Loucy (cell line): ENCODE measurements around the gene FAM161A.

Experiments
- H2AFZ ChIP-seq: fragments of 200-600 bp; sonication (generic); 2 replicates; pipeline ENCODE4 v1.6.0; 2016; ENCODE audit warnings: antibody characterized with exemption, mild to moderate bottlenecking, low read length, moderate library complexity
- H3F3A ChIP-seq: fragments of 200-600 bp; 2 replicates; pipeline ENCODE4 v1.6.0; 2016; ENCODE audit warnings: antibody characterized with exemption, low read depth, mild to moderate bottlenecking
- H3K27me3 ChIP-seq: fragments of 200-600 bp; sonication (generic); 2 replicates; pipeline ENCODE4 v1.6.1; 2014; ENCODE audit warnings: low read length, mild to moderate bottlenecking; ENCODE audit not compliant: insufficient read depth, poor library complexity, severe bottlenecking
- H3K36me3 ChIP-seq: fragments of 200-600 bp; sonication (generic); 2 replicates; pipeline ENCODE4 v1.6.1; 2016; ENCODE audit warnings: low read length; ENCODE audit not compliant: insufficient read depth
- H3K4me1 ChIP-seq: fragments of 200-600 bp; sonication (generic); 2 replicates; pipeline ENCODE4 v1.5.1; 2014; ENCODE audit warnings: low read length, mild to moderate bottlenecking; ENCODE audit not compliant: insufficient read depth, poor library complexity, severe bottlenecking
- H3K4me2 ChIP-seq: fragments of 200-600 bp; sonication (generic); 2 replicates; pipeline ENCODE4 v1.6.0; 2014; ENCODE audit warnings: antibody characterized with exemption, low read length, low read depth, mild to moderate bottlenecking; ENCODE audit not compliant: poor library complexity, severe bottlenecking
- H3K4me3 ChIP-seq: fragments of 200-600 bp; sonication (generic); 2 replicates; pipeline ENCODE4 v1.5.1; 2014; ENCODE audit warnings: low read length, mild to moderate bottlenecking, mixed read lengths; ENCODE audit not compliant: poor library complexity, severe bottlenecking
- H3K79me2 ChIP-seq: fragments of 200-600 bp; sonication (generic); 2 replicates; pipeline ENCODE4 v1.6.1; 2014; ENCODE audit warnings: low read length; ENCODE audit not compliant: insufficient read depth
- H3K9ac ChIP-seq: fragments of 200-600 bp; sonication (generic); 2 replicates; pipeline ENCODE4 v1.6.0; 2014; ENCODE audit warnings: mild to moderate bottlenecking, low read depth, low read length, moderate library complexity; ENCODE audit not compliant: poor library complexity, severe bottlenecking
- H3K9me2 ChIP-seq: fragments of 200-600 bp; sonication (generic); replicated peaks from 2 replicates; pipeline ENCODE4 v1.6.1; 2016; ENCODE audit warnings: low read depth, low read length, mixed read lengths
- H3K9me3 ChIP-seq: fragments of 200-600 bp; sonication (generic); 2 replicates; pipeline ENCODE4 v1.6.1; 2014; ENCODE audit warnings: mild to moderate bottlenecking, antibody characterized with exemption, low read length, low read depth; ENCODE audit not compliant: insufficient read depth
- H4K20me1 ChIP-seq: fragments of 200-600 bp; sonication (generic); 2 replicates; pipeline ENCODE4 v1.6.0; 2014; ENCODE audit warnings: antibody characterized with exemption, low read length, mild to moderate bottlenecking; ENCODE audit not compliant: insufficient read depth, poor library complexity, severe bottlenecking
- CTCF ChIP-seq: fragments of 200-600 bp; sonication (generic); conservative IDR thresholded peaks from 2 replicates; pipeline ENCODE4 v1.5.1; 2014; ENCODE audit warnings: mild to moderate bottlenecking, antibody characterized with exemption, low read length
- EZH2phosphoT487 ChIP-seq: fragments of 200-600 bp; IDR thresholded peaks from 2 replicates; pipeline ENCODE4 v1.6.1; 2018; ENCODE audit warnings: antibody characterized with exemption, mild to moderate bottlenecking, moderate library complexity, borderline replicate concordance

FAM161A gene

GRCh38 chr2:61845320-61845719 lies 8.5 kb downstream of the FAM161A start:
- TF ChIP-seq CTCF (no peak), EZH2phosphoT487 (no peak)
- Histone ChIP-seq H3K4me1 (no peaks in the 10 kb centered on the region), H2AFZ (no peak overlapping the region), H3K4me2 (no peak overlapping the region), H3F3A (peaks cover 5% of the 10 kb centered on the region), H3K9ac (no peak overlapping the region), H3K9me3 (no peaks in the 10 kb centered on the region), H3K36me3 (no peaks in the 10 kb centered on the region), H3K9me2 (no peaks in the 10 kb centered on the region), H3K4me3 (no peak overlapping the region), H3K27me3 (no peaks in the 10 kb centered on the region), H3K79me2 (no peaks in the 10 kb centered on the region), H4K20me1 (no peaks in the 10 kb centered on the region)

- no peaks in the 10 kb centered on the region for H3K27me3 ChIP-seq
- no peaks in the 10 kb centered on the region for H3K9me3 ChIP-seq
- no peaks in the 10 kb centered on the region for H3K79me2 ChIP-seq
- no peak overlapping the region for H2AFZ ChIP-seq
- no peaks in the 10 kb centered on the region for H3K9me2 ChIP-seq
- H3K36me3 ChIP-seq = no peaks in the 10 kb centered on the region
- no peak overlapping the region for H3K9ac ChIP-seq
- H3K4me3 ChIP-seq = no peak overlapping the region
- no peaks in the 10 kb centered on the region for H4K20me1 ChIP-seq
- H3K4me2 ChIP-seq = no peak overlapping the region
- TF ChIP-seq CTCF = no peak
- TF ChIP-seq EZH2phosphoT487 = no peak
- H3K4me1 ChIP-seq = no peaks in the 10 kb centered on the region
- H3F3A ChIP-seq = no peaks in the 10 kb centered on the region
Measured at GRCh38 chr2:61841286-61841685, 12.6 kb downstream of the FAM161A start.

GRCh38 chr2:61834893-61835292 lies 19.0 kb downstream of the FAM161A start:
- Histone ChIP-seq H3K27me3 (no peaks in the 10 kb centered on the region), H3K4me1 (no peaks in the 10 kb centered on the region), H3K9me2 (no peaks in the 10 kb centered on the region), H3K36me3 (no peaks in the 10 kb centered on the region), H3K9me3 (no peaks in the 10 kb centered on the region), H3K4me3 (no peak overlapping the region), H3K9ac (no peak overlapping the region), H3K4me2 (no peak overlapping the region), H3F3A (no peaks in the 10 kb centered on the region), H3K79me2 (no peaks in the 10 kb centered on the region), H4K20me1 (no peaks in the 10 kb centered on the region), H2AFZ (no peak overlapping the region)
- TF ChIP-seq CTCF (no peak), EZH2phosphoT487 (no peak)
